Parathyroid adenoma (tissue), 2 donors: ENCODE data around the gene CDHR2.
"Not testable (repeated sequence)": the region's sequence is repeated elsewhere in the genome, so short reads cannot be mapped to it uniquely, and the experiment has no call there.

Experiments
- H2AFZ ChIP-seq: fragments of 300-600 bp; sonication (generic); one replicate; pipeline ENCODE4 v1.7.0; 2017; ENCODE audit warnings: antibody characterized with exemption, mild to moderate bottlenecking
- H3K27ac ChIP-seq: fragments of 300-600 bp; sonication (generic); one replicate; pipeline ENCODE4 v1.7.0; 2017
- H3K27me3 ChIP-seq: fragments of 300-600 bp; sonication (generic); one replicate; pipeline ENCODE4 v1.7.0; 2017; ENCODE audit warnings: low read length; ENCODE audit not compliant: control insufficient read depth, insufficient read depth
- H3K36me3 ChIP-seq: fragments of 300-600 bp; sonication (generic); one replicate; pipeline ENCODE4 v1.7.0; 2017; ENCODE audit warnings: low read length; ENCODE audit not compliant: control insufficient read depth, insufficient read depth
- H3K4me1 ChIP-seq: fragments of 300-600 bp; sonication (generic); one replicate; pipeline ENCODE4 v1.7.0; 2017; ENCODE audit warnings: control low read depth
- H3K4me2 ChIP-seq: fragments of 300-600 bp; sonication (generic); one replicate; pipeline ENCODE4 v1.7.0; 2017; ENCODE audit warnings: low read length
- H3K4me3 ChIP-seq: fragments of 300-600 bp; sonication (generic); one replicate; pipeline ENCODE4 v1.7.0; 2017; ENCODE audit warnings: low read depth, low read length
- H3K79me2 ChIP-seq: fragments of 300-600 bp; sonication (generic); one replicate; pipeline ENCODE4 v1.7.0; 2017; ENCODE audit warnings: control low read depth
- H3K9ac ChIP-seq: fragments of 300-600 bp; sonication (generic); one replicate; pipeline ENCODE4 v1.7.0; 2017; ENCODE audit warnings: mild to moderate bottlenecking
- H3K9me3 ChIP-seq: fragments of 300-600 bp; sonication (generic); one replicate; pipeline ENCODE4 v1.7.0; 2017; ENCODE audit warnings: low read length; ENCODE audit not compliant: control insufficient read depth
- TF ChIP-seq, protein P1 (sequence below): fragments of 300-600 bp; sonication (generic); IDR thresholded peaks from one replicate; pipeline ENCODE4 v1.7.0; 2017; ENCODE audit warnings: antibody characterized with exemption, mild to moderate bottlenecking
- donor health status: primary hyperparathyroidism.

Gene CDHR2

DNA sequence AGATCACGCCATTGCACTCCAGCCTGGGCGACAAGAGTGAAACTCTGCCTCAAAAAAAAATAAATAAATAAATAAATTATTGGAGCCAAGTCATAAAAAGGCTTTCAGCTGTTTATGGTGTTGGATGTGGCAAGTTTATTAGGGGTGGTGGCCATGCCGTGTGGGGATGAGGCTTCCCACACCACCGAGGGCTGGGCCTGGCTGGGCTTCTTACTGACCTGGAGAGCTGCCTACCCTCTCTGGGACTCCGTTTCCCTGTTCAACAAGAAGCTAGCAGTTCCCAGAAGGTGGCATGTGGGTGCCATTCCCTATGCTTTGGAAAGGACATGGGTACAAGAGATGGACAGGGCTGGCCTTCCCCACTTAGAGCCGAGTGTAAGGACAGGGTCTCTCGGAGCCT lies 38.3 kb downstream of the CDHR2 start:
- Histone ChIP-seq H3K4me1 (no peaks in the 10 kb centered on the region), H3K79me2 (no peaks in the 10 kb centered on the region), H3K27me3 (no peaks in the 10 kb centered on the region), H3K36me3 (no peaks in the 10 kb centered on the region), H3K4me2 (no peak overlapping the region), H2AFZ (no peak overlapping the region), H3K4me3 (no peak overlapping the region), H3K27ac (no peak overlapping the region), H3K9me3 (no peaks in the 10 kb centered on the region), H3K9ac (no peak overlapping the region)
- TF ChIP-seq, protein P1, sequence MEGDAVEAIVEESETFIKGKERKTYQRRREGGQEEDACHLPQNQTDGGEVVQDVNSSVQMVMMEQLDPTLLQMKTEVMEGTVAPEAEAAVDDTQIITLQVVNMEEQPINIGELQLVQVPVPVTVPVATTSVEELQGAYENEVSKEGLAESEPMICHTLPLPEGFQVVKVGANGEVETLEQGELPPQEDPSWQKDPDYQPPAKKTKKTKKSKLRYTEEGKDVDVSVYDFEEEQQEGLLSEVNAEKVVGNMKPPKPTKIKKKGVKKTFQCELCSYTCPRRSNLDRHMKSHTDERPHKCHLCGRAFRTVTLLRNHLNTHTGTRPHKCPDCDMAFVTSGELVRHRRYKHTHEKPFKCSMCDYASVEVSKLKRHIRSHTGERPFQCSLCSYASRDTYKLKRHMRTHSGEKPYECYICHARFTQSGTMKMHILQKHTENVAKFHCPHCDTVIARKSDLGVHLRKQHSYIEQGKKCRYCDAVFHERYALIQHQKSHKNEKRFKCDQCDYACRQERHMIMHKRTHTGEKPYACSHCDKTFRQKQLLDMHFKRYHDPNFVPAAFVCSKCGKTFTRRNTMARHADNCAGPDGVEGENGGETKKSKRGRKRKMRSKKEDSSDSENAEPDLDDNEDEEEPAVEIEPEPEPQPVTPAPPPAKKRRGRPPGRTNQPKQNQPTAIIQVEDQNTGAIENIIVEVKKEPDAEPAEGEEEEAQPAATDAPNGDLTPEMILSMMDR = no peak

DNA sequence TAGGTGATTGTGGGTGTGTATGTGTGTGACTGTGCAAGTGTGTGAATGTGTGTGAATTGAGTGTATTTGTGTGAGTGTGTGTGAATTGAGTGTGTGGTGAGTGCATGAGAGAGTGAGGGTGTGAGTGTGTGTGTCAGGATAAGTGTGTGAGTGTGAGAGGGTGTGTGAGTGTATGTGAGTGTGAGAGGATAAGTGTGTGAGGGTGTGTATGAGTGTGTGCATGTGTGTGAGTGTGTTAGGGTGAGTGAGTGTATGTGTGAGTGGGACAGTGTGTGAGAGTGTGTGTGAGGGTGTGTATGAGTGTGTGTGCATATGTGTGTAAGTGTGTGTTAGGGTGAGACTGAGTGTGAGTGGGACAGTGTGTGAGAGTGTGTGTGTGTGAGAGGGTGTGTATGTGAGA lies 39.2 kb downstream of the CDHR2 start:
- Histone ChIP-seq H3K4me1 (no peaks in the 10 kb centered on the region), H2AFZ (no peak overlapping the region), H3K4me3 (no peak overlapping the region), H3K4me2 (no peak overlapping the region), H3K79me2 (no peaks in the 10 kb centered on the region), H3K36me3 (no peaks in the 10 kb centered on the region), H3K9me3 (no peaks in the 10 kb centered on the region), H3K27me3 (no peaks in the 10 kb centered on the region), H3K27ac (no peak overlapping the region), H3K9ac (no peak overlapping the region)
- TF ChIP-seq, protein P1 = no peak

DNA sequence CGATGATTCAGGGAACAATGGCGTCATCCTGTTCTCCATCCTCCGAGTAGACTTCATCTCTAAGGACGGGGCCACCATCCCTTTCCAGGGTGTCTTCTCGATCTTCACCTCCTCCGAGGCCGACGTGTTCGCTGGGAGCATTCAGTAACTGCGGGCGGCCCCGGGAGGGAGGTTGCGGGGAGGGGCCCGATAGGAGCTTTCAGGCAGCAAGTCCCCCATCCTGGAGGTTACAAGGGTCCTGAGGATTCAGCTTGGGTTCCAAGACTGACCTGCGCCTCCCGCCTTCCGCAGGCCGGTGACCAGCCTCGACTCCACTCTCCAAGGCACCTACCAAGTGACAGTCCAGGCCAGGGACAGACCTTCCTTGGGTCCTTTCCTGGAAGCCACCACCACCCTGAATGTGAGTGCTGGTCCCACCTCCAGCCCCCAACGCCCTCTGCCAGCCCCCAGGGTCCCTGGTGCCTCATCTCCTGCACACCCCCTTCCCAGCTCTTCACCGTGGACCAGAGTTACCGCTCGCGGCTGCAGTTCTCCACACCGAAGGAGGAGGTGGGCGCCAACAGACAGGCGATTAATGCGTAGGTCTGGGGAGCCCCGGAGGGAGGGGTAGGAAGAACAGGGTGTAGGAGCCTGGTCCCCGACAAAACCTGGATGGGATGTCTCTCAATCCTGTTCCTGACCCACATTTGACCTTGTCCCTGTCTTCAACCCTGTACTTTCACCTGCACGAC lies 40.1 kb downstream of the CDHR2 start:
- Histone ChIP-seq H3K4me3 (no peak overlapping the region), H2AFZ (no peak overlapping the region), H3K79me2 (no peaks in the 10 kb centered on the region), H3K4me1 (no peaks in the 10 kb centered on the region), H3K36me3 (no peaks in the 10 kb centered on the region), H3K27me3 (no peaks in the 10 kb centered on the region), H3K27ac (no peak overlapping the region), H3K9me3 (no peaks in the 10 kb centered on the region), H3K9ac (no peak overlapping the region), H3K4me2 (no peak overlapping the region)
- TF ChIP-seq, protein P1 = no peak

DNA sequence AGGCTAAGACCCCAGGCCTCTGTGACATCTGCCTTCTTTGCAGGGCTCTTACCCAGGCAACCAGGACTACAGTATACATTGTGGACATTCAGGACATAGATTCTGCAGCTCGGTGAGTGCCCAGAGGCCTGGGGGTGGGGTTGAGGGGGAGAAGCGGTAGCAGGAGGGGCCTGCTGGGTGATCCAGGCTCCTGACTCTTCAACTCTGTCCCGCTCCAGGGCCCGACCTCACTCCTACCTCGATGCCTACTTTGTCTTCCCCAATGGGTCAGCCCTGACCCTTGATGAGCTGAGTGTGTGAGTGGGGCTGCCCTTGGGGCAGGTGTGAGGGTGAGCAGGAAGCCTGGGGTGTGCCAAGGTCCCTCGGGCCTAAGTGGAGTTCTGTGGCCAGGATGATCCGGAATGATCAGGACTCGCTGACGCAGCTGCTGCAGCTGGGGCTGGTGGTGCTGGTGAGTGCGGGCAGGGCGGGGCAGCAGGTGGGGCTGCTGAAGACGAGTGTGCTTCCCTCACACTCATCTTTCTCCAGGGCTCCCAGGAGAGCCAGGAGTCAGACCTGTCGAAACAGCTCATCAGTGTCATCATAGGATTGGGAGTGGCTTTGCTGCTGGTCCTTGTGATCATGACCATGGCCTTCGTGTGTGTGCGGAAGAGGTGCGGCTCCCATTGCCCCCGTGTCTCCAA lies 41.0 kb downstream of the CDHR2 start:
- Histone ChIP-seq H2AFZ (no peak overlapping the region), H3K79me2 (no peaks in the 10 kb centered on the region)

DNA sequence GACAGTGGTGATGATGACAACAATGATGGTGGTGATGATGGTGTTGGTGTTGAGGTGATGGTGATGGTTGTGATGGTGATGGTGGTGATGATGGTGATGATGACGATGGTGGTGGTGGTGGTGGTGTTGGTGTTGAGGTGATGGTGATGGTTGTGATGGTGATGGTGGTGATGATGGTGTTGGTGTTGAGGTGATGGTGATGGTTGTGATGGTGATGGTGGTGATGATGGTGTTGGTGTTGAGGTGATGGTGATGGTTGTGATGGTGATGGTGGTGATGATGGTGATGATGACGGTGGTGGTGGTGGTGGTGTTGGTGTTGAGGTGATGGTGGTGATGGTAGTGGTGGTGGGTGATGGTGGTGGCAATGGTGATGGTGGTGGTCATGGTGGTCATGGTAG lies 42.5 kb downstream of the CDHR2 start:
- H3K36me3 ChIP-seq, H3K79me2 ChIP-seq, H3K27me3 ChIP-seq, H3K9me3 ChIP-seq, H3K4me3 ChIP-seq, H3K4me1 ChIP-seq, H2AFZ ChIP-seq, H3K27ac ChIP-seq, H3K4me2 ChIP-seq, H3K9ac ChIP-seq: not testable (repeated sequence)

More for the DNA sequence above, 41.0 kb downstream of the CDHR2 start:
- Histone ChIP-seq H3K36me3 (no peaks in the 10 kb centered on the region), H3K27ac (no peak overlapping the region), H3K4me2 (no peak overlapping the region), H3K9ac (no peak overlapping the region), H3K4me1 (no peaks in the 10 kb centered on the region), H3K4me3 (no peak overlapping the region), H3K27me3 (no peaks in the 10 kb centered on the region), H3K9me3 (no peaks in the 10 kb centered on the region)
- TF ChIP-seq, protein P1 = no peak
